H1 (cell line): ENCODE data around the gene UBALD1. TPM values are rescaled to one million over a fixed set of nuclear protein-coding genes. Genes with fewer than 3 reads are reported as not detected.

Experiments
- CTCF ChIA-PET: fragments of 300-600 bp; sonication (Branson Sonifier 250); formaldehyde crosslinking; loops from one replicate; lab custom pipeline; 2021; ENCODE audit not compliant: partially characterized antibody; lab: Charles Lee
- POLR2A ChIA-PET: fragments of 300-600 bp; sonication (Branson Sonifier 250); formaldehyde crosslinking; loops from one replicate; lab custom pipeline; 2021; ENCODE audit warnings: inconsistent platforms; ENCODE audit not compliant: partially characterized antibody; lab: Charles Lee
- DNase-seq, 2 experiments: peaks; one replicate each; pipeline versions ENCODE4 v3.0.0 to v3.0.0-alpha.2; 2010 to 2022; ENCODE audit warnings: low spot score in 2 of 2, low read depth in 1 of 2, mixed read lengths in 1 of 2
- FAIRE-seq: peaks from 2 replicates; lab custom pipeline; 2011; peaks lifted over from hg19 to GRCh38; lab: Jason Lieb, UNC
- H2AFZ ChIP-seq: 2 replicates; pipeline ENCODE4 v1.8.1; 2012; ENCODE audit warnings: low read length, inconsistent platforms
- H2AK5ac ChIP-seq: 2 replicates; pipeline ENCODE4 v1.6.1; 2013; ENCODE audit warnings: low read depth, low read length
- H2BK120ac ChIP-seq: replicated peaks from 2 replicates; pipeline ENCODE3; 2013; ENCODE audit warnings: low read depth, low read length, inconsistent platforms
- H2BK12ac ChIP-seq: 2 replicates; pipeline ENCODE4 v1.6.1; 2013; ENCODE audit warnings: low read depth, low read length
- H2BK15ac ChIP-seq: 2 replicates; pipeline ENCODE4 v1.6.1; 2013; ENCODE audit warnings: low read length
- H2BK20ac ChIP-seq: 2 replicates; pipeline ENCODE4 v1.6.1; 2013; ENCODE audit warnings: low read length
- H2BK5ac ChIP-seq: 2 replicates; pipeline ENCODE4 v1.6.1; 2013; ENCODE audit warnings: low read depth, low read length
- H3K14ac ChIP-seq: 2 replicates; pipeline ENCODE4 v1.6.1; 2013; ENCODE audit warnings: inconsistent platforms; ENCODE audit not compliant: insufficient read length
- H3K18ac ChIP-seq: 2 replicates; pipeline ENCODE4 v1.6.1; 2013; ENCODE audit warnings: low read length; ENCODE audit errors: extremely low read depth
- H3K23ac ChIP-seq: 2 replicates; pipeline ENCODE4 v1.6.1; 2013; ENCODE audit warnings: inconsistent platforms; ENCODE audit not compliant: insufficient read length
- H3K23me2 ChIP-seq: 2 replicates; pipeline ENCODE4 v1.6.1; 2013; ENCODE audit warnings: low read depth, low read length
- H3K27ac ChIP-seq: 2 replicates; pipeline ENCODE4 v1.6.1; 2011; ENCODE audit warnings: low read depth, low read length, inconsistent platforms
- H3K27me3 ChIP-seq, 4 experiments: replicated peaks in 1 of 4; 1 replicate in 1 of 4; 2 replicates in 3 of 4; pipeline versions ENCODE4 v1.6.1 to v1.8.1; 2011 to 2013; ENCODE audit warnings: low read length in 3 of 4, mild to moderate bottlenecking in 3 of 4, inconsistent platforms in 2 of 4, mixed read lengths in 2 of 4, moderate library complexity in 1 of 4; ENCODE audit not compliant: control insufficient read depth in 3 of 4, insufficient read depth in 3 of 4; ENCODE audit errors: extremely low read depth in 1 of 4
- H3K36me3 ChIP-seq, 4 experiments: 2 replicates each; pipeline versions ENCODE4 v1.6.1 to v1.8.1; 2011 to 2013; ENCODE audit warnings: mild to moderate bottlenecking in 4 of 4, low read length in 3 of 4, moderate library complexity in 2 of 4, control low read depth in 1 of 4, inconsistent platforms in 1 of 4; ENCODE audit not compliant: insufficient read depth in 4 of 4, control insufficient read depth in 2 of 4
- H3K4ac ChIP-seq: replicated peaks from 2 replicates; pipeline ENCODE3; 2013; ENCODE audit warnings: low read length, low read depth, mixed read lengths, inconsistent platforms; ENCODE audit not compliant: insufficient read length
- H3K4me1 ChIP-seq, 4 experiments: replicated peaks in 1 of 4; 1 replicate in 1 of 4; 2 replicates in 3 of 4; pipeline versions ENCODE4 v1.6.1 to v1.8.1; 2011 to 2013; ENCODE audit warnings: low read length in 3 of 4, inconsistent platforms in 2 of 4, mixed read lengths in 1 of 4; ENCODE audit not compliant: insufficient read depth in 4 of 4, control insufficient read depth in 3 of 4
- H3K4me2 ChIP-seq, 2 experiments: 2 replicates each; pipeline versions ENCODE4 v1.6.1 to v1.8.1; 2011 to 2013; ENCODE audit warnings: low read depth in 2 of 2, low read length in 2 of 2, control low read depth in 1 of 2, inconsistent platforms in 1 of 2, mild to moderate bottlenecking in 1 of 2; ENCODE audit not compliant: insufficient read depth in 1 of 2
- H3K4me3 ChIP-seq, 4 experiments: fragments of 200-600, 300-600 bp in 1 of 4; sonication (generic), shearing (Covaris generic), sonication (Bioruptor Twin) in 1 of 4; 2 replicates each; pipeline versions ENCODE4 v1.5.1 to v1.8.1; 2011 to 2016; ENCODE audit warnings: low read length in 4 of 4, low read depth in 3 of 4, control low read depth in 2 of 4, inconsistent platforms in 2 of 4, mild to moderate bottlenecking in 2 of 4, mixed read lengths in 1 of 4, moderate library complexity in 1 of 4; ENCODE audit not compliant: insufficient read depth in 2 of 4; ENCODE audit errors: extremely low read depth in 1 of 4
- H3K56ac ChIP-seq: replicated peaks from 2 replicates; pipeline ENCODE3; 2013; ENCODE audit warnings: low read depth, mild to moderate bottlenecking, mixed read lengths, low read length, inconsistent platforms; ENCODE audit not compliant: insufficient read length
- H3K79me1 ChIP-seq: 2 replicates; pipeline ENCODE4 v1.6.1; 2013; ENCODE audit warnings: low read depth, low read length, control low read depth
- H3K79me2 ChIP-seq, 2 experiments: 2 replicates each; pipeline versions ENCODE4 v1.6.1 to v1.8.1; 2012 to 2013; ENCODE audit warnings: low read length in 2 of 2, mild to moderate bottlenecking in 2 of 2, inconsistent platforms in 1 of 2; ENCODE audit not compliant: insufficient read depth in 2 of 2, control insufficient read depth in 1 of 2
- H3K9ac ChIP-seq, 4 experiments: replicated peaks in 1 of 4; 1 replicate in 1 of 4; 2 replicates in 3 of 4; pipeline versions ENCODE4 v1.6.1 to v1.8.1; 2011 to 2013; ENCODE audit warnings: low read depth in 3 of 4, low read length in 3 of 4, control low read depth in 2 of 4, mild to moderate bottlenecking in 2 of 4, moderate library complexity in 2 of 4, inconsistent platforms in 1 of 4; ENCODE audit errors: extremely low read depth in 1 of 4
- H3K9me3 ChIP-seq, 2 experiments: 2 replicates each; pipeline versions ENCODE4 v1.6.1 to v1.8.1; 2012 to 2013; ENCODE audit warnings: mild to moderate bottlenecking in 2 of 2, moderate library complexity in 2 of 2, control low read depth in 1 of 2, inconsistent platforms in 1 of 2, low read depth in 1 of 2, low read length in 1 of 2, mixed read lengths in 1 of 2; ENCODE audit not compliant: insufficient read depth in 2 of 2
- H4K20me1 ChIP-seq, 2 experiments: replicated peaks in 1 of 2; 2 replicates each; pipeline versions ENCODE3 to v1.8.1; 2011 to 2013; ENCODE audit warnings: inconsistent platforms in 2 of 2, low read length in 2 of 2, mild to moderate bottlenecking in 1 of 2; ENCODE audit not compliant: insufficient read depth in 2 of 2, control insufficient read depth in 1 of 2
- H4K5ac ChIP-seq: 2 replicates; pipeline ENCODE4 v1.6.1; 2013; ENCODE audit warnings: low read length, low read depth, mixed read lengths, inconsistent platforms; ENCODE audit not compliant: insufficient read length
- H4K8ac ChIP-seq: 2 replicates; pipeline ENCODE4 v1.8.0; 2013; ENCODE audit warnings: mild to moderate bottlenecking, moderate library complexity, low read length, inconsistent platforms; ENCODE audit not compliant: insufficient read depth; ENCODE audit errors: extremely low read depth
- H4K91ac ChIP-seq: replicated peaks from 2 replicates; pipeline ENCODE3; 2013; ENCODE audit warnings: low read length, mixed read lengths, inconsistent platforms; ENCODE audit not compliant: insufficient read length
- CBX8 ChIP-seq: fragments of 300-800, 300-1000 bp; sonication (generic); IDR thresholded peaks from 2 replicates; pipeline ENCODE4 v1.7.1; 2016; ENCODE audit warnings: low read depth, low read length, borderline replicate concordance
- CEBPB ChIP-seq: IDR thresholded peaks from 2 replicates; pipeline ENCODE4 v1.6.1; 2012; ENCODE audit warnings: low read depth, low read length
- E2F6 ChIP-seq: IDR thresholded peaks from 2 replicates; pipeline ENCODE4 v1.6.1; 2012; ENCODE audit warnings: inconsistent platforms
- FOSL1 ChIP-seq: IDR thresholded peaks from 2 replicates; pipeline ENCODE4 v1.6.1; 2011; ENCODE audit warnings: mild to moderate bottlenecking, low read depth, low read length, moderate library complexity; ENCODE audit not compliant: insufficient read depth
- KDM4A ChIP-seq: IDR thresholded peaks from one replicate; pipeline ENCODE4 v1.7.1; 2012; ENCODE audit warnings: low read depth, mild to moderate bottlenecking, moderate library complexity, low read length, inconsistent platforms; ENCODE audit not compliant: severe bottlenecking
- NRF1 ChIP-seq: IDR thresholded peaks from 2 replicates; pipeline ENCODE4 v1.6.1; 2011; ENCODE audit warnings: mild to moderate bottlenecking, low read depth, low read length, improper control_type of control experiment
- POLR2AphosphoS5 ChIP-seq: IDR thresholded peaks from 2 replicates; pipeline ENCODE4 v1.6.1; 2011; ENCODE audit warnings: low read depth, low read length
- POU5F1 ChIP-seq: IDR thresholded peaks from 2 replicates; pipeline ENCODE4 v1.6.1; 2011; ENCODE audit warnings: low read depth, mild to moderate bottlenecking, low read length, moderate library complexity
- SP4 ChIP-seq: IDR thresholded peaks from 2 replicates; pipeline ENCODE4 v1.6.1; 2012; ENCODE audit warnings: low read length, inconsistent platforms
- TAF7 ChIP-seq: optimal IDR thresholded peaks from 2 replicates; pipeline ENCODE3; 2011; ENCODE audit warnings: low read depth, mild to moderate bottlenecking, inconsistent platforms, low read length, moderate library complexity, borderline replicate concordance
- ZNF274 ChIP-seq: IDR thresholded peaks from 2 replicates; pipeline ENCODE4 v1.7.0; 2012; ENCODE audit warnings: low read length, borderline replicate concordance; ENCODE audit errors: extremely low read depth
- WGBS, 2 experiments: shearing (Covaris generic) in 1 of 2; methylation state at CpG; one replicate each; pipeline versions ENCODE4 v1.1.6 to v1.1.7; 2013 to 2015; ENCODE audit warnings: low lambda C conversion rate in 2 of 2, mixed read lengths in 2 of 2, inconsistent platforms in 1 of 2, low coverage in 1 of 2, missing lambda C conversion rate in 1 of 2; ENCODE audit not compliant: insufficient replicate concordance in 2 of 2, insufficient coverage in 1 of 2, insufficient read length in 1 of 2; ENCODE audit errors: extremely low coverage in 1 of 2, missing lambda C conversion rate in 1 of 2; 5-methylcytosine and 5-hydroxymethylcytosine counted together
- polyA plus RNA-seq, 7 experiments: library from polyadenylated mRNA; depleted of rRNA in 3 of 7; stranded (reverse) in 5 of 7; unstranded in 2 of 7; fragments of >200 nt in 5 of 7; fragments of 200-250 nt in 2 of 7; gene quantifications; 1 replicate in 5 of 7; 2 replicates in 1 of 7; 4 replicates in 1 of 7; pipeline versions ENCODE4 v1.2.1 to v1.2.3, GENCODE V29; 2011 to 2013; ENCODE audit warnings: missing spikeins in 2 of 7, mixed read lengths in 2 of 7
- total RNA-seq: library from RNA; stranded (reverse); fragmentation: NEBNext Ultra II Directional; extraction: Animal tissue kit (Norgen Biotek cat#: 25700); gene quantifications from 2 replicates; pipeline ENCODE4 v1.2.1, GENCODE V29; 2021
- TF ChIP-seq, protein P1 (sequence below): IDR thresholded peaks from 2 replicates; pipeline ENCODE4 v1.6.1; 2012; ENCODE audit warnings: inconsistent platforms

UBALD1 gene
- total and polyA plus RNA-seq, 2 of the 8 experiments (the other 6 are each of a cell fraction or from before 2014, with no cell fraction given), result 28.6 to 62.0 TPM

DNA sequence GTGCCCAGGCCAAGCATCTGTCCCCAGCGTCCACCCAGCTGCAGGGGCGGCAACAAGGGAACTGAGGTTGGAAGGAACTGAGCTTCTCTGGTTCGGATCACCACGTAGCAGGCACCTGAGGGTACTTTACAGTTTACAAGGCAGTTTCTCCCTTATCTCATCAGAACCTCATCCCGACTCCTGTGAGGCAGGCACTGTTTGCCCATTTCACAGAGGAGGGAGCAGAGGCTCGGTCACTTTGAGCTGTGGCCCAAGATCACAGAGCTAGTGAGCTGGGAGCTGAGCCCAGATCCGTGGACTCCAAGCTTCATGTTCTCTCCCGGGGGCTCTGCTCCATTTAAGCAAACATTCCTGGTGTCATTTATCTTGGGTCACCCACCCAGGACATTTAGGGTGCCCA lies 15.1 kb downstream of the UBALD1 start:
- H3K4me3 ChIP-seq, result no peak overlapping the region
- H3K23me2 ChIP-seq, result no peaks in the 10 kb centered on the region
- FAIRE-seq (no peak), DNase-seq (no peak)
- no peak overlapping the region for H2BK15ac ChIP-seq
- H3K27ac ChIP-seq, result no peak overlapping the region
- ChIA-PET CTCF (interaction anchor here (1.3 to 8.1 kb wide), 6 partner anchors 14 to 94 kb away, joined by 3 to 65 read pairs (median 6); no protein-coding TSS in a partner anchor), POLR2A (interaction anchor here (0.9 to 12.8 kb wide), 4 partner anchors 12 to 71 kb away, joined by 3 to 126 read pairs (median 3); partner anchors contain the start of gene UBALD1)
- H2AK5ac ChIP-seq, result no peak overlapping the region
- no peak overlapping the region for H3K9ac ChIP-seq
- no peak overlapping the region for H3K4me2 ChIP-seq
- H2AFZ ChIP-seq, result no peak overlapping the region
- no peaks in the 10 kb centered on the region for H3K79me2 ChIP-seq
- no peaks in the 10 kb centered on the region for H3K36me3 ChIP-seq
- no peak overlapping the region for H3K18ac ChIP-seq
- H3K79me1 ChIP-seq, result no peaks in the 10 kb centered on the region
- peak overlapping the region; percentile 12; the same call in 1 of the 2 replicates for H2BK12ac ChIP-seq
- no peak overlapping the region for H3K56ac ChIP-seq
- no peak overlapping the region for H2BK20ac ChIP-seq
- no peak overlapping the region for H3K4ac ChIP-seq
- no peaks in the 10 kb centered on the region for H3K9me3 ChIP-seq
- H3K14ac ChIP-seq, result no peak overlapping the region
- H2BK5ac ChIP-seq, result no peak overlapping the region
- H2BK120ac ChIP-seq, result no peak overlapping the region
- no peak overlapping the region for H4K91ac ChIP-seq
- peak overlapping the region; percentile 57; the same call in 1 of the 2 replicates for H4K8ac ChIP-seq
- no peak overlapping the region for H4K5ac ChIP-seq
- no peak overlapping the region for H3K23ac ChIP-seq
- no peaks in the 10 kb centered on the region for H4K20me1 ChIP-seq
- H3K27me3 ChIP-seq, result no peaks in the 10 kb centered on the region; a peak in 1 of 7 replicates
- H3K4me1 ChIP-seq, result peaks cover 0 to 14% (median 6%) of the 10 kb centered on the region in 4 experiments; a peak in 6 of 7 replicates
- WGBS, 2 experiments, result 97% methylated on average over 8 of the region's 8 CpGs; no CpG with 5 or more reads in 1 of the 2 experiments
- no peak for TF ChIP-seq CEBPB
- TF ChIP-seq KDM4A, result no peak
- TF ChIP-seq E2F6, result no peak
- TF ChIP-seq POU5F1, result no peak
- TF ChIP-seq CBX8, result no peak
- TF ChIP-seq, protein P1, sequence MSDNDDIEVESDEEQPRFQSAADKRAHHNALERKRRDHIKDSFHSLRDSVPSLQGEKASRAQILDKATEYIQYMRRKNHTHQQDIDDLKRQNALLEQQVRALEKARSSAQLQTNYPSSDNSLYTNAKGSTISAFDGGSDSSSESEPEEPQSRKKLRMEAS, result no peak
- no peak for TF ChIP-seq POLR2AphosphoS5
- no peak for TF ChIP-seq TAF7
- TF ChIP-seq ZNF274, result no peak
- no peak for TF ChIP-seq SP4
- TF ChIP-seq NRF1, result no peak
- no peak for TF ChIP-seq FOSL1
